WTC11 (cell line): ENCODE results near the gene FASTK. TPM values are rescaled to one million over a fixed set of nuclear protein-coding genes. Genes with fewer than 3 reads are reported as not detected.
A peak's percentile ranks its signal among the peaks of the same experiment; 100 is the strongest.

Source experiments
- ATAC-seq: fragments of 200-7000 bp; cut with Tn5 transposase; 2 replicates; pipeline ENCODE4 v1.10.0; 2021; ENCODE audit warnings: mild to moderate bottlenecking, moderate library complexity
- CTCF ChIA-PET: fragments of 300-600 bp; sonication (Branson Sonifier 250); formaldehyde crosslinking; loops from one replicate; lab custom pipeline; 2021; ENCODE audit warnings: antibody characterized with exemption; lab: Charles Lee
- POLR2A ChIA-PET: fragments of 350-600 bp; sonication (Branson Sonifier 250); formaldehyde crosslinking; loops from one replicate; lab custom pipeline; 2021; ENCODE audit warnings: antibody characterized with exemption; lab: Charles Lee
- DNase-seq: peaks from one replicate; pipeline ENCODE4 v3.0.0; 2021; ENCODE audit warnings: low spot score
- H3K27ac Mint-ChIP-seq: 2 replicates; pipeline ENCODE4 v1.8.0; 2021; ENCODE audit warnings: mixed read lengths
- H3K27me3 Mint-ChIP-seq: 2 replicates; pipeline ENCODE4 v1.8.0; 2021; ENCODE audit warnings: low read depth, mild to moderate bottlenecking, moderate library complexity, mixed read lengths
- H3K36me3 Mint-ChIP-seq: 2 replicates; pipeline ENCODE4 v1.8.0; 2021; ENCODE audit warnings: mixed read lengths
- H3K4me1 Mint-ChIP-seq: 2 replicates; pipeline ENCODE4 v1.8.0; 2022; ENCODE audit warnings: mixed read lengths
- H3K4me3 Mint-ChIP-seq: 2 replicates; pipeline ENCODE4 v1.8.0; 2021; ENCODE audit warnings: mild to moderate bottlenecking, moderate library complexity, mixed read lengths
- H3K9me3 Mint-ChIP-seq: 2 replicates; pipeline ENCODE4 v1.8.0; 2021; ENCODE audit warnings: mixed read lengths
- ELF4 ChIP-seq: sonication (generic); formaldehyde crosslinking; IDR thresholded peaks from 2 replicates; pipeline ENCODE4 v1.8.1; 2022; ENCODE audit warnings: low read depth, mild to moderate bottlenecking, moderate library complexity, missing genetic modification reagents
- GABPB1 ChIP-seq: sonication (generic); formaldehyde crosslinking; IDR thresholded peaks from 2 replicates; pipeline ENCODE4 v1.8.1; 2023; ENCODE audit warnings: mild to moderate bottlenecking, missing genetic modification reagents
- GRHL2 ChIP-seq: fragments of 250-450 bp; sonication (Bioruptor Pico); IDR thresholded peaks from 2 replicates; pipeline ENCODE4 v1.8.0; 2022; ENCODE audit warnings: mild to moderate bottlenecking, moderate library complexity; ENCODE audit not compliant: insufficient replicate concordance, severe bottlenecking
- GTF2I ChIP-seq: fragments of 250-450 bp; sonication (Bioruptor Pico); conservative IDR thresholded peaks from 2 replicates; pipeline ENCODE4 v1.4.0; 2021; ENCODE audit warnings: mild to moderate bottlenecking
- NFE2L1 ChIP-seq: sonication (generic); formaldehyde crosslinking; IDR thresholded peaks from 2 replicates; pipeline ENCODE4 v1.8.1; 2023; ENCODE audit warnings: missing genetic modification reagents
- PRRX2 ChIP-seq: fragments of 250-450 bp; sonication (Bioruptor Pico); IDR thresholded peaks from 2 replicates; pipeline ENCODE4 v1.8.0; 2021; ENCODE audit warnings: mild to moderate bottlenecking
- RORB ChIP-seq: fragments of 250-450 bp; sonication (Bioruptor Pico); IDR thresholded peaks from 2 replicates; pipeline ENCODE4 v1.9.0; 2021; ENCODE audit warnings: mild to moderate bottlenecking
- SMAD3 ChIP-seq: sonication (generic); formaldehyde crosslinking; IDR thresholded peaks from 2 replicates; pipeline ENCODE4 v1.8.0; 2022; ENCODE audit warnings: missing genetic modification reagents, mild to moderate bottlenecking, borderline replicate concordance
- SP1 ChIP-seq: sonication (generic); formaldehyde crosslinking; conservative IDR thresholded peaks from 2 replicates; pipeline ENCODE4 v1.8.1; 2022; ENCODE audit warnings: missing genetic modification reagents
- TP53 ChIP-seq: sonication (generic); formaldehyde crosslinking; IDR thresholded peaks from 2 replicates; pipeline ENCODE4 v1.8.1; 2023; ENCODE audit warnings: mild to moderate bottlenecking, missing genetic modification reagents
- USF1 ChIP-seq: sonication (generic); formaldehyde crosslinking; IDR thresholded peaks from 2 replicates; pipeline ENCODE4 v1.8.0; 2022; ENCODE audit warnings: mild to moderate bottlenecking, missing genetic modification reagents
- USF2 ChIP-seq: sonication (generic); formaldehyde crosslinking; IDR thresholded peaks from 2 replicates; pipeline ENCODE4 v1.8.1; 2023; ENCODE audit warnings: mild to moderate bottlenecking, missing genetic modification reagents, moderate library complexity
- ZBTB21 ChIP-seq: sonication (generic); formaldehyde crosslinking; IDR thresholded peaks from 2 replicates; pipeline ENCODE4 v1.8.1; 2023; ENCODE audit warnings: mild to moderate bottlenecking, missing genetic modification reagents, borderline replicate concordance
- ZMAT4 ChIP-seq: fragments of 250-450 bp; sonication (Bioruptor Pico); IDR thresholded peaks from 2 replicates; pipeline ENCODE4 v1.9.0; 2021; ENCODE audit warnings: mild to moderate bottlenecking
- ZNF138 ChIP-seq: sonication (generic); formaldehyde crosslinking; conservative IDR thresholded peaks from 2 replicates; pipeline ENCODE4 v1.8.1; 2022; ENCODE audit warnings: mild to moderate bottlenecking, moderate library complexity, missing genetic modification reagents
- ZNF263 ChIP-seq: sonication (generic); formaldehyde crosslinking; IDR thresholded peaks from 2 replicates; pipeline ENCODE4 v1.8.1; 2022; ENCODE audit warnings: low read depth, mild to moderate bottlenecking, moderate library complexity, missing genetic modification reagents
- ZNF416 ChIP-seq: fragments of 250-450 bp; sonication (Bioruptor Pico); IDR thresholded peaks from 2 replicates; pipeline ENCODE4 v1.9.0; 2021; ENCODE audit warnings: mild to moderate bottlenecking, inconsistent platforms
- total RNA-seq: library from RNA; stranded (reverse); gene quantifications from 3 replicates; pipeline ENCODE4 v1.2.3, GENCODE V29; 2021
- TF ChIP-seq, protein P1 (sequence below): fragments of 250-450 bp; sonication (Bioruptor Pico); conservative IDR thresholded peaks from 2 replicates; pipeline ENCODE4 v1.9.0; 2021; ENCODE audit warnings: mild to moderate bottlenecking
- TF ChIP-seq, protein P2 (sequence below): sonication (generic); formaldehyde crosslinking; IDR thresholded peaks from 2 replicates; pipeline ENCODE4 v1.8.0; 2022; ENCODE audit warnings: mild to moderate bottlenecking, missing genetic modification reagents
- TF ChIP-seq, protein P3 (sequence below): sonication (generic); formaldehyde crosslinking; IDR thresholded peaks from 2 replicates; pipeline ENCODE4 v1.8.1; 2023; ENCODE audit warnings: mild to moderate bottlenecking, missing genetic modification reagents, moderate library complexity

Gene FASTK
- total RNA-seq, 1 experiment from 2014 or later: 70.2 TPM

GRCh38 chr7:151079199-151079910 is 1.3 kb downstream of the FASTK start:
- ChIA-PET CTCF (interaction anchor here (1.1 to 4.8 kb wide), 5 partner anchors 17 to 51 kb away, joined by 3 to 64 read pairs (median 8); partner anchors contain the start of gene ABCB8), POLR2A (no interaction called here)
- peaks cover 14% of the 10 kb centered on the region for H3K36me3 Mint-ChIP-seq
- peaks cover 37% of the 10 kb centered on the region for H3K4me1 Mint-ChIP-seq
- H3K9me3 Mint-ChIP-seq: no peaks in the 10 kb centered on the region
- H3K27me3 Mint-ChIP-seq: no peaks in the 10 kb centered on the region
- H3K27ac Mint-ChIP-seq: peak overlapping the region; percentile 31
- no peak for DNase-seq
- TF ChIP-seq SP1 (CRISPR knock-in tag): no peak
- TF ChIP-seq USF1 (CRISPR knock-in tag): no peak
- TF ChIP-seq, protein P1, sequence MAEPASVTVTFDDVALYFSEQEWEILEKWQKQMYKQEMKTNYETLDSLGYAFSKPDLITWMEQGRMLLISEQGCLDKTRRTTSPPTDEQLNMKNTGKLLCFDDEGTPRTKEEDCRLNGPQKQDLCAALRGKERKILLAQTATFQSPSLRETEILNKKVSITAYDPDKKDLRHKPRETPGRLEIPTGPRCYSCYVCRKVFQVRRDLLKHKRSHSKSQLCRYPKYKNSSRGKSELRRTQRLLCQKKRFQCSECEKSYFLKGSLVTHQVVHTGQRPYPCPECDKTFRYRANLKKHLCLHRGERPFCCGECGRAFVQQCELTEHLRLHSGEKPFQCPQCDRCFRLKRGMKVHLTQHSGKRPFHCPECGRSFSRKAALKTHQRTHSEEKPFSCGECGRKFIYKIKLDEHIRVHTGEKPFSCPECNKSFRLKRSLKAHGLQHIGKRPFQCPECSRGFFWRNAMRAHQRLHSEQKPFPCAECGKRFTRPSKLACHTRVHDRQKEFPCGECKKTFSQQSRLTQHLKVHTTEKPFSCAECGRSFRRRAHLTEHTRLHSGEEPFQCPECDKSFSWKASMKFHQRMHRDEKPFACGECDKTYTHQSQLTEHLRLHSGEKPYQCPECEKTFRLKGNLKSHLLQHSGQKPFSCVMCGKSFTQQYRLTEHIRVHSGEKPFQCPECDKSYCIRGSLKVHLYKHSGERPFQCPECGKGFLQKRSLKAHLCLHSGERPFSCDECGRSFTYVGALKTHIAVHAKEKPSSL (CRISPR knock-in tag): no peak
- no peak for TF ChIP-seq GABPB1 (CRISPR knock-in tag)
- no peak for TF ChIP-seq ZNF263
- no peak for TF ChIP-seq SMAD3
- TF ChIP-seq, protein P2, sequence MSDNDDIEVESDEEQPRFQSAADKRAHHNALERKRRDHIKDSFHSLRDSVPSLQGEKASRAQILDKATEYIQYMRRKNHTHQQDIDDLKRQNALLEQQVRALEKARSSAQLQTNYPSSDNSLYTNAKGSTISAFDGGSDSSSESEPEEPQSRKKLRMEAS (CRISPR knock-in tag): no peak
- no peak for TF ChIP-seq ZMAT4 (CRISPR knock-in tag)
- no peak for TF ChIP-seq ELF4 (CRISPR knock-in tag)
- no peak for TF ChIP-seq ZNF416 (CRISPR knock-in tag)
- TF ChIP-seq NFE2L1: no peak
- TF ChIP-seq TP53 (CRISPR knock-in tag): no peak
- no peak for TF ChIP-seq GRHL2 (CRISPR knock-in tag)
- TF ChIP-seq GTF2I (CRISPR knock-in tag): no peak
- no peak for TF ChIP-seq PRRX2 (CRISPR knock-in tag)
- TF ChIP-seq ZNF138 (CRISPR knock-in tag): no peak
- no peak for TF ChIP-seq USF2 (CRISPR knock-in tag)
- no peak for TF ChIP-seq RORB (CRISPR knock-in tag)
- no peak for TF ChIP-seq ZBTB21 (CRISPR knock-in tag)
- TF ChIP-seq, protein P3, sequence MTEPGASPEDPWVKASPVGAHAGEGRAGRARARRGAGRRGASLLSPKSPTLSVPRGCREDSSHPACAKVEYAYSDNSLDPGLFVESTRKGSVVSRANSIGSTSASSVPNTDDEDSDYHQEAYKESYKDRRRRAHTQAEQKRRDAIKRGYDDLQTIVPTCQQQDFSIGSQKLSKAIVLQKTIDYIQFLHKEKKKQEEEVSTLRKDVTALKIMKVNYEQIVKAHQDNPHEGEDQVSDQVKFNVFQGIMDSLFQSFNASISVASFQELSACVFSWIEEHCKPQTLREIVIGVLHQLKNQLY (CRISPR knock-in tag): no peak
- H3K4me3 Mint-ChIP-seq: peak overlapping the region; percentile 80
- no peak for ATAC-seq
